ENCODE results near the gene PCDHGC3. TPM values are rescaled to one million over a fixed set of nuclear protein-coding genes. Genes with fewer than 3 reads are reported as not detected.

The PCDHGC3 gene
- total and polyA plus RNA-seq, 2 of the 4 experiments (the other 2 are of a cell fraction), result 21.1 to 72.1 TPM

- Histone ChIP-seq H3K9me3 (ENCODE audit: control insufficient read depth, insufficient read depth, low read length) (peaks cover 10% of the 10 kb centered on the region; the same call in 1 of the 2 replicates), H3K79me1 (ENCODE audit: low read depth in 1 of 2, low read length in 2 of 2) (peaks cover 28 to 33% of the 10 kb centered on the region in 2 experiments), H3K27ac (ENCODE audit: insufficient read depth, low read length) (no peak overlapping the region), H2BK5ac (ENCODE audit: low read depth, low read length, poor library complexity, severe bottlenecking) (no peak overlapping the region), H3K4me3 (ENCODE audit: insufficient read depth, low read depth, low read length) (no peak overlapping the region), H4K20me1 (ENCODE audit: insufficient read depth, low read length) (no peaks in the 10 kb centered on the region), H3K9ac (ENCODE audit: low read depth, low read length) (no peak overlapping the region), H3K27me3 (ENCODE audit: control insufficient read depth, insufficient read depth, low read length) (no peaks in the 10 kb centered on the region), H3K4ac (ENCODE audit: low read depth, low read length) (no peak overlapping the region), H3K4me1 (ENCODE audit: control insufficient read depth, insufficient read depth, low read length) (peaks cover 2% of the 10 kb centered on the region; the same call in 1 of the 2 replicates), H4K91ac (ENCODE audit: insufficient read depth, low read depth, low read length) (no peak overlapping the region), H2BK15ac (ENCODE audit: low read depth, low read length) (no peak overlapping the region), H3K36me3 (ENCODE audit: control insufficient read depth, insufficient read depth, low read length) (peaks cover 11% of the 10 kb centered on the region), H3K18ac (ENCODE audit: low read depth, low read length) (no peak overlapping the region), H2AK9ac (replicated peaks; ENCODE audit: low read depth, low read length, poor library complexity) (no peak overlapping the region), H3K23ac (ENCODE audit: low read depth, low read length) (no peak overlapping the region), H3K14ac (replicated peaks; ENCODE audit: low read depth, low read length) (no peak overlapping the region), H2BK120ac (ENCODE audit: low read depth, low read length) (no peak overlapping the region), H4K5ac (ENCODE audit: low read depth, low read length) (no peak overlapping the region), H3K9me1 (ENCODE audit: insufficient read depth, low read length) (no peaks in the 10 kb centered on the region), H3K4me2 (ENCODE audit: low read depth, low read length) (no peak overlapping the region), H2AFZ (replicated peaks; ENCODE audit: low read length, poor library complexity) (no peak overlapping the region), H3K56ac (ENCODE audit: extremely low read depth, insufficient read depth, low read length) (no peak overlapping the region), H2BK20ac (ENCODE audit: low read depth, low read length) (no peak overlapping the region), H2AK5ac (ENCODE audit: low read depth, low read length) (no peak overlapping the region), H4K8ac (ENCODE audit: low read depth in 2 of 2, low read length in 2 of 2) (no peak overlapping the region)
- no peak for DNase-seq
- ATAC-seq (ENCODE audit: low read depth), result no peak
- in situ Hi-C loops (cut with MboI; ENCODE audit: low sequenced_read_pairs), result no loop called here
- CTCF ChIA-PET, result no interaction called here
- no TSS peak for BruUV-seq (replicated peaks)
- WGBS, 2 experiments (ENCODE audit: extremely low coverage in 2 of 2, insufficient read length in 1 of 2), result 63% methylated on average over 25 of the region's 50 CpGs; no CpG with 5 or more reads in 1 of the 2 experiments
- POLR2A ChIA-PET (ENCODE audit: unreplicated experiment), result no interaction called here
- TF ChIP-seq ELK1 (IDR thresholded peaks at IDR 0.05; ENCODE audit: borderline replicate concordance, low read depth, low read length) (no peak), BHLHE40 (IDR thresholded peaks at IDR 0.05; ENCODE audit: low read depth, low read length) (no peak), MAFK (IDR thresholded peaks at IDR 0.05; ENCODE audit: low read depth, low read length) (no peak), RAD21 (IDR thresholded peaks at IDR 0.05; ENCODE audit: low read length) (no peak), CEBPB (IDR thresholded peaks at IDR 0.05; ENCODE audit: low read depth, low read length) (no peak), USF2 (IDR thresholded peaks at IDR 0.05; ENCODE audit: low read depth, low read length) (no peak), RFX5 (IDR thresholded peaks at IDR 0.05; ENCODE audit: low read depth, low read length) (no peak), CTCF (conservative IDR thresholded peaks at IDR 0.05; ENCODE audit: low read depth, low read length) (no peak), MAZ (IDR thresholded peaks at IDR 0.05; ENCODE audit: borderline replicate concordance, low read depth, low read length) (no peak), CHD1 (IDR thresholded peaks at IDR 0.05; ENCODE audit: low read depth, low read length) (no peak), NFE2L2 (IDR thresholded peaks at IDR 0.05; ENCODE audit: low read depth, low read length) (no peak), RCOR1 (IDR thresholded peaks at IDR 0.05; ENCODE audit: insufficient replicate concordance, low read length) (no peak), FOS (IDR thresholded peaks at IDR 0.05; ENCODE audit: low read depth, low read length) (no peak)
- dilution Hi-C loops (cut with HindIII; ENCODE audit: low sequenced_read_pairs, unreplicated experiment), result no loop called here
- intact Hi-C loops (cut with micrococcal nuclease), result no loop called here
Measured at GRCh38 chr5:141441571-141442170, 34.1 kb upstream of the PCDHGC3 start.

All from IMR-90 (cell line).